T-helper 22 cell (primary cell): ENCODE data around the gene PRAF2.

Source experiments
- DNase-seq: peaks from one replicate; pipeline ENCODE4 v3.0.0-alpha.2; 2020; ENCODE audit warnings: low read depth

PRAF2 gene, protein sequence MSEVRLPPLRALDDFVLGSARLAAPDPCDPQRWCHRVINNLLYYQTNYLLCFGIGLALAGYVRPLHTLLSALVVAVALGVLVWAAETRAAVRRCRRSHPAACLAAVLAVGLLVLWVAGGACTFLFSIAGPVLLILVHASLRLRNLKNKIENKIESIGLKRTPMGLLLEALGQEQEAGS

DNA sequence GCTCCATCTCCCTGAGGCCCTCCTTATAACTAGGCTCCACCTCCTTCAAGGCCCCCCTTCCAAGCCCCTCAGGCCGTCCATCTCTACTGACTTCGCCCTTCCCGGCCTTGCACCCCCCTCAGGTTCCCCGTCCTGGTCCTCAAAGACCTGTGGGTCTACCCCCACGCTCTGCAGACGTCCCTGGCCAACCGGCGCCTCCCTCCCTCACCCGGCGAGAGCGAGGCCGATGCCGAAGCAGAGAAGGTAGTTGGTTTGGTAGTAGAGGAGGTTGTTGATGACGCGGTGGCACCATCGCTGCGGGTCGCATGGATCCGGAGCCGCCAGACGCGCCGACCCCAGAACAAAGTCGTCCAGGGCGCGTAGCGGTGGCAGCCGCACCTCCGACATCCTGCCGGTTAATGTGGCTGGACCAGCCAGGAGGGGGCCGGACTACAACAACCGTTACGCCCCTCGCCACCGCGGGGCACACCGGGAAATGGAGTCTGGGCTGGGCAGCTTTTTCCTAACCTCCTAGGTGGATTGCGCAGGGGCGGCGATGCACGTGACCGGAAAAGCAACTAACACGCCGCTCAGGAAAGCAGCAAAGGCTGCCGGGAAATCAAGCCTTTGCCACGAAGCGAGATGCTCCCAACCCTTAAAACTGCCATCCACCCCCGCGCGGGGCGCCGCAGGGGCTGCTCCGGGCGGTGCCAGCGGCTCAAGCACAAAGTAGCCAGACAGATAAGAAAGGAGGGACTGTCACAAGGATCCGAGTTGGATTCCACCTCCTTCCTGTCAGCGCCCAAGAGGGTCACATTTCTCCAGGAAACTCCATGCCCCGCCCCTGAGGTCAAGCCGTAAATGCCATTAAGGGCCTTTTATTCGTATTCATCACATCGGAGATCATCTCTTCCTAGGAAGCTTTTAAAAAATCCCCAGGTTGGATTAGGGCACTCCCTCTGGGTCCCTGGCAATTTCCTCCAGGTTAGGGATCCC is at the start of gene PRAF2:
PRAF2 (minus strand) TSS at position 402 of the 975 bp plus-strand sequence; CDS start at position 387, 15 bp downstream.
- DNase-seq, result peak; percentile 84

DNA sequence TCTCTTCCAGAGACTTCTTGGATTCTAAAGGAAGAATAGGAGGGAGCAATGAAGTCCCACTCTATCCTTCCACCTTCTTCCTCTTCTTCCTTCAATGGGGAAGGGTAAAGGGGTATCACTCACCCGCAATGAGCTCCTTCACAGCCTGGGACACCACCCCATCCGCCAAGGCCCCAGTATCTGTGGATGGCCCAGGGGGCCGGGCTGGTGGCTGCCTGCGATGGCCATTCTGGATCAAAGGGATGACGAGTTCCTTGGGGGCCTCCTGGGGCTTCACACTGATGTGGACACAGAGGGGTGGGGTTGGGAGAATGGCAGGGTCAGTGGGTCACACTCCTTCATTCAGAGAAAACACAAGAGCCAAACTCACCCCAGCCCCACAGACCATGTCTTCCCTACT is 48.7 kb upstream of the PRAF2 start:
- DNase-seq, result no peak

DNA sequence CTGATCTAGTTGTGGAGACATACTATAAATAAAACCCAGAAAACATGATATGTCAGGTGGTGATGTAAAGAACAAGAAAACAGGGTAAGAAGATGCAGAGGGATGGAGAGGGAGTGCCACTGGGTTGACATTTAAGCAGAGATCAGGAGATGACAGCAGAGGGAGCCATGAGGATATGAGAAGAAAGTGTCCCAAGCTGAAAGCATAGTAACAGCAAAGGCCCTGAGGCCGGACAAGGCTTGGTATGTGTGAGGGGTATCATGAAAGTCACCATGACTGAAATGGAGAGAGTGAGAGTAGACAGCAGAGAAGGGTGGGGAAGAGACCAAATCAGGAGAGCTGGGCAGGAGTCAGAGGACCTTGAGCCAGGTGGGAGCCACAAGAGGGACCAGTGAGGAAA is 46.3 kb upstream of the PRAF2 start:
- DNase-seq, result no peak

DNA sequence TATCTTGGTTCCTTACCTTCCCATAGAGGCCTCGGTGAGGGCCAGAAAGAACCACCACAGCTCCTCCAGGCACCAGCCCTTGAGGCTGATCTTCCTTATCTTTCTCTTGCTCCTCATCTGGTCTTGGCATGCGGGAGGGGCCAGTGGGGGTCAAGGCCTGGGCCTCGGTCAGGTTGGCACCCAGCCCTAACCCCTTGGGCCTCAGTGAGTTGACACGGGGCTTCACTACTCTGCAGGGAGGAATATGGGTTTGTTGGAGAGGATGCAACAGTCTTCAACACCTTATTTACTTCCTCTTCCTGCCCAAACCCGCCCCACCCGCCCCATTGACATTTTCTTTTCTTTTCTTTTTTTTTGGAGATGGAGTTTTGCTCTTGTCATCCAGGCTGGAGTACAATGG is 43.8 kb upstream of the PRAF2 start:
- DNase-seq, result no peak

DNA sequence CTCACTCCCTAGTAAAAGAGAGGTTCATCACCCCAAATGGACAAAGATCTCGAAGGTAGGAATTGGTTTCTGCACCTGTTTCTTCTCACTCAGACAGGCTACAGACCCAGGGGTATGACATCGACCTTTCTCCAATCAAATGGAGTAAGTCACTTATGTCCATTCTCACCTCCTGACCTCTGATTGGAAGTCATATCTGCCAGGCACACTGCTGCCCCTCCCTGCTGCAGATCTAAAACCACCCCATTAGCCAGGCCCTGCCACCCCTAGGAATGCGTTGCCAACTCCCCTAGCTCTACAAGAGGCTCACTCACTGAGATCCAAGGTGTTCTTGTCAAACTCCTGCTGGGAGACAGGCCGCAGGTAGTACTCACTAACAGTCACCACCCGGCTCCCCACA is 42.9 kb upstream of the PRAF2 start:
- DNase-seq, result no peak

DNA sequence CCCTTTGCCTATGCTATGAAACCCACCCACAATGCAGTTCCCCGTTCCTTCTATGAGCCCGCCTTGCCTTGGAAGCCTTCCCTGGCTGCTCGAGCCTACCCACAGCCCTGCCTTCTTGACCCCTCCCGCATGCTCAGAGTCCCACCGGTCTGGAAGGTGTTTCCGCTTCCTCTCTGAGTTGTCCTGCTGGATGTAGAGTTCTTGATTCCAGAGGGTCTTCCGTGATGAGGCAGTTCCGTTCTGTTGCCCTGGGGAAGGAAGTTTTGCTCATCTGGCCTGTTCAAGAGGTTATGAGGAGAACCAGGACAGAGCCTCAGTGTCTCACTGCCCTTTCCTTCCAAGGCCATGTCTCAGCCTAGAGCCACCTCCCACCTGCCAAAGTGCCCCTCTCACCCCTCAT is 42.3 kb upstream of the PRAF2 start:
- DNase-seq, result no peak

DNA sequence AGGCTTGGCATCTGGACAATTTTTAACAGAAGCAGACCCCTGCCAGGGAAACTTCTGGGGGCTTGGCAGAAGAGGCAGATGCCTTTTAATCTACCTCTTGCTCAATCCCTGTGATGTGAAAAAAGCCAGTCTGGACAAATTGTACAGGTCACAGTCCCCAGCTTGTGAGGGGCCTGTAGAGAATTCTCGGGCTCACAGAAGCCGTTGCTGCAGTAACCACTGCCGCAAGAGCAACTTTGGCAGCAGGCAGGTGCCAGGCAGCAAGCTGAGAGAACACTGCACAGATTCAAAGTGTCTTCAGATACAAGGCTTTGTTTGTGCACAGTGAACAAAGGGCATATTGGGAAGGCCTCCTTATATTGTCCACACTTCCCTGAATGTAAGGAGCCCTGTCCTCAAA is 38.0 kb upstream of the PRAF2 start:
- no peak for DNase-seq

DNA sequence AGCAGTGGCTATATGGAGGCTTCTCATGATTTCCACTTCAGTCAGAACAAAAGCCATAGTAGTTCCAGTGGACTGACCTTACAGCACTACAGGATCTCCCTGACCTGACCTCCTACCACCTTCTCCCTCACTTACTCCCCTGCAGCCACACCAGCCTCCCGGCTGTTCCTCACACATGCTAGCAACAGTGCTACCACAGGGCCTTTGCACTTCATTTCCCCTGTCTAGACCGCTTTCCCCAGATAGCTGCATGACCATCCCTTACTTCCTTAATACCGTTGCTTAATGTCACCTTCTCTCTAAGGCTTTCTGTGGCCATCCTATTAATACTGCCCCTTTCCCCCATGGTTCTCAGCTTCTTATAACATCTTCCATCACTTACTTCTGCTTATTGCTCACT is 36.6 kb upstream of the PRAF2 start:
- DNase-seq, result no peak

DNA sequence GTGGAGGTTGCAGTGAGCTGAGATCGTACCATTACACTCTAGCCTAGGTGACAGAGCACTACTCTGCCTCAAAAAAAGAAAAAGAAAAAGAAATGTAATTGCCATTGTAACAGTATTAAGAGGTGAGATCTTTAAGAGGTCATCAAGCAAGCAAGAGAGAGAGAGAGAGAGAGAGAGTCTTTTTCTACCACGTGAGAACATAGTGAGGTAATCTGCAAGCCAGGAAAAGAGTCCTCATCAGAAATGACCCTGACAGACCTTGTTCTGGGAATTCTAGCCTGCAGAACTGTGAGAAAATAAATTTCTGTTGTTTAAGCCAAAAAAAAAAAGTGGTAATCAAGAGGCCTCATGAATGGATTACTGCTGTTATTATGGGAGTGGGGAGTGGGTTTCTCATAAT is 34.8 kb upstream of the PRAF2 start:
- DNase-seq, result no peak

DNA sequence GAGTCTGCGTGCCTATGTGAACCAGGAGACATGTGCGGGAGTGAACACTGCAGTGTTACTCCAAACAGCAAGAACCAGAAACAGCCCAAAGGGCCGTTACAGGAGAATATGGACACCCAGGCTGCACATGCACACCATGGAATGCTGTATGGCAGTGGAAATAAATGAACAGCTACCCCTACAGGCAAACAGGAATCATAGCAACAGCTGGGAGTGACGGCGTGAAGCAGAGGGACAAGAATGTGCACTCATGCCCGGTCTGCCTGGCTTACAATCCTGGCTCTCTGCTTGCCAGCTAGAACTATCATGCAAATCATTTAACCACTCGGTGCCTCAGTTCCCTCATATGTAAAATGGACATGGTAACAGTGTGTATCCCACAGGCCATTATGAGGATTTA is 33.1 kb upstream of the PRAF2 start:
- no peak for DNase-seq

DNA sequence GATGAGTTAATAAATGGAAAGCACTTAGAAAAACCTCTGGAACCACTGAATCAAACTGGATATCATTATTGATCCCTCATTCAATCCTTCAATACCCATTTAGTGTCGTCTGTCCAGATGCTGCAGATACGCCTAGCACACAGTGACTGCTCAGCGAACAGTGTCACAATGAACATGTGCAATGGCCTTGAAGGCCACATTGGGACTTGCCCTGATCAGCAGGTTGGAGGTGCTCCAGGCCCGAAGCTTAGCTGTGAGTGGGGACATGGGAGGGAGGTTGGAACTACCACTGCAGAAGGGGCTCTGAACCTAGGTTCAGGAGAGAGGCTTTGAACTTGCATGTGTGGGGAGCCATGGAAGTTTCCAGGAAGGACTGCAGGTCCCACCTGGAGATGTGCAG is 32.5 kb upstream of the PRAF2 start:
- no peak for DNase-seq

DNA sequence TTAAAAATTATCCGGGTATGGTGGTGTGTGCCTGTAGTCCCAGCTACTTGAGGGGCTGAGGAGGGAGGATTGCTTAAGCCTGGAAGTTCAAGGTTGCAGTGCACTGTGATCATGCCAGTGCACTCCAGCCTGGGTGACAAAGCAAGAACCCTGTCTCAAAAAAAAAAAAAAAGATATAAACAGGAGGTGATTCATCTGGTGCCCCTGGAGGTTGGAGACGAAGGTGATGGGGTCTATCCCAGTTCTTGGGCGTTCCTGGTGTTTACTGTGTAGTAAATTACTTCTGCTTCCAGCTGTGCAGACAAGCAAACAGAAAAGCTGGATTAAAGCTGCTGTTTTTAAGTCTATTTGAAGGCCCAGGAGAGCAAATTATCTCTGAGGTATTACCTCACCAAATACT is 29.8 kb upstream of the PRAF2 start:
- no peak for DNase-seq

DNA sequence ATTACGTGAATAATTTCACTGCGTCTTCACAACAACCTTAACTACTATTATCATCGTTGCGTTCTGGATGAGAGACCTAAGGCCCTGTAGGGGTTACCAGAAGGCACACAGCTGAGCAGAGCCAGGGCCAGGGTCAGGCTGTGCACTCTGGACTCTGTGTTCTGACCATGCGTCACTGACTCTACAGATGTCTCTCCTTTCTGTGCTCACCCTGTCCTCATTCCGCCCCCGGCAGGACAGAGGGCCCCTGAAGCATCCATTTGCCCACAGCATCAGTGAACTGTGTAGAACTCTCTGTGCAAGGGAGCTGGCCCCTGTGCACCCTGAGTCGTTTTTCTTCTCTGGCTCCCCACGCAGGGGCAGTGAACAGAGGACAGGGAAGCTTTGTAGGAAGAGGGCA is 28.4 kb upstream of the PRAF2 start:
- no peak for DNase-seq

DNA sequence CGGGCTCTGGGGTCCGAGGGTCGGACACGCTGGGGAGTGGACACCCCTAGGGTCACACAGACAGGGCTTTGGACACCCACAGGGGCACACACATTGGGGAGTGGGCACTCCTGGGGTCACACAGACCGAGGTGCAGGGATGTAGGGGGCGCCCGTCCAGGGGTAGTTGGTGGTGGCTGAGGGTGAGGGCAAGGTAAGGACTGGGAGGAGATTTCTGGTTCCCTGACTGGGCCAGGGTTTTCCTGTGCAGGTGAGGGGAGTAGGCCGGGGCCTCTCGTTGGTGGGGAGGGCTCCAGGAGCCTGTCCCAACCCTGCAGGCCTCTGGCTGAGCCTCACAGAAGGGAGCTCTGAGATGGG is 27.8 kb upstream of the PRAF2 start:
- no peak for DNase-seq

DNA sequence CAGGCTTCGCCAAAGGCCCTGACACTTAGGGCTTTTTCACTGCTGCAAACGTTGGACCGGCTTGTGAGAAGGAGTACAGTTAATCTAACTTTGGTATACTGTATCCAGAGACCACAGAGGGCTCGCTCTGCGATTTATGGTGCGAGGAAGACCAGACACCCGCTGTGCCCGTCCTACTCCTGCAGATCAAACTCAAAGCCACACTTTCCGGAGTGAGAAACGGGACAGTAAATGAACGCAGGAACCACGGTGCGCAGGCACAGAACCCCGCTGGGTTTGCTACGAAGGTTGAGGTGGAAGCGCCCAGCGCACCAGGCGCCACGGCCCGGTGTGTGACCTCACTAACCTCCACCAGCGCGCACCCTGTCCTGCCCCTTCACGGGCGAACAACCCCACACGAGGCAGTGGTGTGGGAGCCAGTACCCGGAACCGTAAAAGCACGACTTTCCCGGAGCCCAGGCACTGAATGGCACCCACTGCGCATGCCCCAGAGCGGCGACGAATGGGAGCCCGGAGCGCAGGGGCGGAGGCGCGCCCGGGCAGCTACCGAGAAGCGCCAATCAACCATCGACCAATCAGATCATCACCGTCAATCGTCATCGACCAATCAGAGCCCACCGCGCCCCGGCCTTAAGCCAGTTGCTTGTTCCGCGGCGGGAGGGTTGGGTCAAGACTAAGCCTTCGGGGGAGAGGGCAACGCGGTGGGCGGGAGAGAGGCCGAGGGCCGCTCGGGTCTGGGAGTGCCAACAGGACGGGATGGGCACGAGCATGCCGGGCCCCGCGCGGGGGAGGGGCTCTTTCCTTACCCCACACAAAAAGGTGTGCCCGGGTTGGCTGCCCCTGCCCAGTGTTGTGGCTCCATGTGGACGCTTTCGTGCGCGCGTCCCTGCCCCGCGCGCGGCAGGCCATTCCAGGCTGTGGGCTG is 27.2 kb upstream of the PRAF2 start:
- DNase-seq, result peak; percentile 82

DNA sequence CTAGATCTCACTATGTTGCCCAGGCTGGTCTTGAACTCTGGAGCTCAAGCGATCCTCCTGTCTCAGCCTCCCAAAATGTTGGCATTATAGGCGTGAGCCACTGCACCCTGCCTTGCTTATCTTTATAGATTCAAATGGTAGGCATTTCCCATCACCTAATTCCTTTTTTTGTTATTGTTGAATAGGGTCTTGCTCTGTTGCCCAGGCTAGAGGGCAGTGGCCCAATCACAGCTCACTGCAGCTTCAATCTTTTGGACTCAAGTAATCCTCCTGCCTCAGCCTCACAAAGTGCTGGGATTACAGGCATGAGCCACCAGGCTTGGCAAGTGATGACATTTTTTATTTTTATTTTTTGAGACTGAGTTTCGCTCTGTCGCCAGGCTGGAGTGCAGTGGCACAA is 22.6 kb upstream of the PRAF2 start:
- no peak for DNase-seq

DNA sequence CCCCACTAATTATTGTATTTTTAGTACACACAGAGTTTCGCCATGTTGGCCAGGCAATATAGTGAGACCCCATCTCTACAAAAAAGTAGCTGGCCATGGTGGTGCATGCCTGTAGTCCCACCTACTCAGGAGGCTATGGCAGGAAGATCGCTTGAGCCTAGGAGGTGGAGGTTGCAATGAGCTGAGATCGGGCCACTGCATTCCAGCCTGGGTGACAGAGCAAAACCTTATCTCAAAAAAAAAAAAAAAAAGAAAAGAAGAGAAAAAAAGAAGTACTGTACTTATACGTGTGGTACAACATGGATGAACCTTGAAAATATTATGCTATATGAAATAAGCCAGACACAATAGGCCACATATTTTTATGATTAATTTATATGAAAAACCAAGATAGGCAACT is 15.8 kb upstream of the PRAF2 start:
- no peak for DNase-seq

DNA sequence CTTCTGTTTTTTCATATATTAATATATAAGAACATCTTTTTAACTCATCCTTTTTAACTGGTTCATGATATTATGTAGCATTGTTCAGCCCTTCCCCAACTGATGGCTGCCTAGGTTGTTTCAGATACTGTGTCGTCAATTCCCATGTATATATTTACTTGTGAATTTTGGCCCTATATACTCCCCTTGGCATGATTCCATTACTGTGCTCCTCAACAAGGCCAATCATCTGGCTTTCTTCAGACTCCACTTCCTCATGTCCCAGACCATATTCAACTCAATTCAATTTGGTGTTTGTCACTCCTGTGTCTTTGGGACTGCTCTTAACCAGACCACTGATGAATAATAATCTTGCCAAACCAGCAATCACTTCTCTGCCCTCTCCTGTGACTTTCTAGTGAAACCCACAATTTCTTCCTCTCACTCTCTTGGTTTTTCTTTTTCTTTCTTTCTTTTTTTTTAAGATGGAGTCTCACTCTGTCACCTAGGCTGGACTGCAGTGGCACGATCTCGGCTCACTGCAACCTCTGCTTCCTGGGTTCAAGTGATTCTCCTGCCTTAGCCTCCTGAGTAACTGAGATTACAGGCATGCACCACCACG is 8.6 kb upstream of the PRAF2 start:
- DNase-seq, result no peak

DNA sequence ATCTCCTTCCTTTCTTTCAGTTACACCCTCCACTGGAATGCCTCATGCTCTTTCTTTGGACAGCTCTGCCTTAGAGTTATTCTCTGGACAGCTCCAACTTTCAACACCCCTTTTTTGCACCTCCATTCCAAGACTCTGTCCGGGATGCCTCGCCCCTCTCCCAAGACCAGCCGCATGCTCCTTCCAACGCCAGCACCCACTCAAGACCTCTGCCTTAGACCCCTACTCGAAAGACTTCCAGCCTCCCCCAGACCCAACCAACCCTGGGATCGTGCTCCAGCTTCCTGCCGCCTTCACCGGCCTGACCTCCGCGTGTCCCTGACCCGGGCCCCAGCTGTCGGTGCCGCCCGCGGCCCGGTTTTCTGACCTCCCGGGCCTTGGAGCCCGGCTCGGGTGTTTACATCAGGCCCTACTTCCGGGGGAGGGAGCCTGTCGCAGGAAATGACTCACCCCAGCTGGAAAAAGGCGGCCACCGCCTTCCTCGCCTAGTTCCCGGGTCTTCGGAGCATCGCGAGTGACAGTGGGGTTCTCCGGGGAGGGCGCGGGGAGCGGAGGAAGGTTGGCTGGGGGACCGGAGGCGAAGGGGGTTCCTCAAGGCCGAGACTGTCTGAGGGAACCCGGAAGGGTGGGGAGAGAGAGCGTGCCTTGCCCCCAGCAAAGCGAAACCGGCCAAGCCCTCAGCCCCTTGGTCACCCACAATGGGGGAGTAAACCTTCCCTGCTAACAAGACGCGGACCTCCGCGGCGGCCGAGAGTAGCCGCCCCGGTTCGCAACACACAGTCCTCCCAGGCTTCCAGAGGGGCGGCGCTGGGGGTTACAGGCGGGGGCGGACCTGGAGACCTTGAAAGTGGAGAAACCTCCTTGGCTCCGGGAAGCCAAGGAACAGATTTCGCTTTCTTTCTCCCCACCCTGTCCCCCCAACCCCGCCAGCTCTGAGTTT is 6.0 kb upstream of the PRAF2 start, which contains the start of gene WDR45:
WDR45 (minus strand) TSS at position 399 of the 940 bp plus-strand sequence. CDS start 1,792 bp downstream, outside the sequence.
- DNase-seq, result peak; percentile 63

DNA sequence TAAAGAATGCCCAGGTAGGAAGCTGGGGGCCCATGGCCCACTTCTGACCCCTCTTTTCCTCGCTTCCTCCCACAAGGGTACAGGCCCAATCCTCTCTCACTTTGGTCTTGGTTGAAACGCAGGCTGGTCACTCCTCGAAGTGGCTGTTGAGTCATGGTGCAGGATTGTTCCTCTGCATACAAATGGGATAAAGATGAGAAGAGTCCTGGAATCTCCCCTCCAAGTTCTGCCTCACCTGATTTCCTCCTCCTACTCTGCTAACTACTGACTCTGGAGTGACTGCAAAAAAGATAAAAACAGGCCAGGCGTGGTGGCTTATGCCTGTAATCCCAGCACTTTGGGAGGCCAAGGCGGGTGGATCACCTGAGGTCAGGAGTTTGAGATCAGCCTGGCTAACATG is 4.1 kb upstream of the PRAF2 start:
- DNase-seq, result no peak

DNA sequence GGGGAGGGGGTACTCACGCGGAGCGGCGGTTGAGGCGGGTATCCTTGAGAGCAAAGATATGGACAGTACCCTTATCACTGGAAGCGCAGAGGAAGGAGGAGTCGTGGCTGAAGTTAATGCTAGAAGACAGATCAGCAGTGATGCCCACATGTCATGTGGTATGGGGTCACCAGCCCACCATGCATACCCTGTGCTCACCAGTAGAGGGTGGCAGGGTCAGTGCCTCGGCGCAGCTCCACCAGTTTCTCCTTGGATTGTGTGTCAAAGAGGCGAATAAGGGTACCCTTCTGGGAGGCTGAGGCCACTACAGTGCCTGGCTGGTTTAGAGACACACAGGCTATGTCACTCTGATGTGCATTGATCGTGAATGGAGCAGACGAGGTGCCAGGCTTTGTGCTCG is 1.5 kb upstream of the PRAF2 start:
- DNase-seq, result no peak
